K562 (cell line): Measurements from ENCODE around the gene SLC26A8. TPM values are rescaled to one million over a fixed set of nuclear protein-coding genes. Genes with fewer than 3 reads are reported as not detected.

Source experiments
- ATAC-seq: fragments of 200-7000 bp; cut with Tn5 transposase; 3 replicates; pipeline ENCODE4 v1.9.1; 2020; ENCODE audit warnings: moderate library complexity
- BruUV-seq: library from RNA; stranded (reverse); fragments of 400-500 nt; replicated peaks from 2 replicates; lab custom pipeline; 2021; lab: Mats Ljungman, UMichigan
- CTCF ChIA-PET: fragments of 300-600 bp; formaldehyde crosslinking; extraction: SDS; loops from one replicate; lab custom pipeline; 2021; ENCODE audit warnings: low intra/inter-chr PET ratio; lab: Yijun Ruan, JAX
- POLR2A ChIA-PET: fragments of 300-600, 350-650 bp; sonication (Branson Sonifier 250); formaldehyde crosslinking; extraction: SDS; loops from one replicate; lab custom pipeline; 2021; ENCODE audit warnings: antibody characterized with exemption, inconsistent platforms; lab: Yijun Ruan, JAX
- DNase-seq, 4 experiments: peaks; one replicate each; pipeline versions ENCODE4 v3.0.0 to v3.0.0-alpha.2; 2011 to 2018; ENCODE audit warnings: low spot score in 3 of 4, mixed read lengths in 3 of 4; ENCODE audit errors: extremely low read depth in 1 of 4
- FAIRE-seq: peaks from 2 replicates; lab custom pipeline; 2011; peaks lifted over from hg19 to GRCh38; lab: Jason Lieb, UNC
- H2AFZ ChIP-seq: 2 replicates; pipeline ENCODE4 v1.6.0; 2011; ENCODE audit warnings: low read depth, low read length, control low read depth, inconsistent platforms
- H3K27ac ChIP-seq: fragments of 200-600 bp; 3 replicates; pipeline ENCODE4 v1.8.0; 2011; ENCODE audit warnings: low read depth, mild to moderate bottlenecking, control low read depth, inconsistent platforms, low read length, moderate library complexity, mixed read lengths; ENCODE audit errors: extremely low read depth
- H3K27me3 ChIP-seq, 2 experiments: fragments of 300-600 bp in 1 of 2; 2 replicates in 1 of 2; 3 replicates in 1 of 2; pipeline versions ENCODE4 v1.6.0 to v1.8.0; 2011; ENCODE audit warnings: inconsistent platforms in 2 of 2, low read length in 2 of 2, mild to moderate bottlenecking in 1 of 2, mixed read lengths in 1 of 2, moderate library complexity in 1 of 2; ENCODE audit not compliant: control insufficient read depth in 2 of 2, insufficient read depth in 2 of 2
- H3K36me3 ChIP-seq: fragments of 300-600 bp; 3 replicates; pipeline ENCODE4 v1.8.0; 2011; ENCODE audit warnings: mild to moderate bottlenecking, low read length, inconsistent platforms; ENCODE audit not compliant: control insufficient read depth, insufficient read depth
- H3K4me1 ChIP-seq, 2 experiments: fragments of 200-600 bp in 1 of 2; replicated peaks in 1 of 2; 2 replicates in 1 of 2; 3 replicates in 1 of 2; pipeline versions ENCODE4 v1.5.1 to v1.8.0; 2011; ENCODE audit warnings: inconsistent platforms in 2 of 2, low read length in 2 of 2, mild to moderate bottlenecking in 1 of 2, mixed read lengths in 1 of 2, moderate library complexity in 1 of 2; ENCODE audit not compliant: control insufficient read depth in 2 of 2, insufficient read depth in 2 of 2
- H3K4me2 ChIP-seq: 2 replicates; pipeline ENCODE4 v1.6.1; 2011; ENCODE audit warnings: low read length, control low read depth, inconsistent platforms, mixed read lengths; ENCODE audit not compliant: insufficient read depth
- H3K4me3 ChIP-seq: fragments of 200-600 bp; sonication (generic), shearing (Covaris generic); 2 replicates; pipeline ENCODE4 v1.5.1; 2016; ENCODE audit warnings: control low read depth, inconsistent platforms
- H3K79me2 ChIP-seq: fragments of 200-600 bp; 3 replicates; pipeline ENCODE4 v1.8.0; 2011; ENCODE audit warnings: low read length, inconsistent platforms; ENCODE audit not compliant: control insufficient read depth, insufficient read depth
- H3K9ac ChIP-seq, 2 experiments: 2 replicates each; pipeline versions ENCODE4 v1.6.0 to v1.6.1; 2011; ENCODE audit warnings: low read depth in 2 of 2, low read length in 2 of 2, control low read depth in 1 of 2, inconsistent platforms in 1 of 2, mild to moderate bottlenecking in 1 of 2, mixed read lengths in 1 of 2; ENCODE audit not compliant: insufficient read depth in 1 of 2
- H3K9me1 ChIP-seq: one replicate; pipeline ENCODE4 v1.6.0; 2011; ENCODE audit warnings: inconsistent platforms, mild to moderate bottlenecking, low read length, moderate library complexity; ENCODE audit not compliant: control insufficient read depth, insufficient read depth
- H3K9me3 ChIP-seq: replicated peaks from 2 replicates; pipeline ENCODE4 v1.5.1; 2011; ENCODE audit warnings: low read depth, low read length, inconsistent platforms; ENCODE audit not compliant: control insufficient read depth, insufficient read depth
- H4K20me1 ChIP-seq: replicated peaks from 2 replicates; pipeline ENCODE4 v1.6.1; 2011; ENCODE audit warnings: low read length, inconsistent platforms, mixed read lengths; ENCODE audit not compliant: control insufficient read depth, insufficient read depth
- ARID1B ChIP-seq: fragments of 450-650 bp; IDR thresholded peaks from 2 replicates; pipeline ENCODE4 v1.6.1; 2016; ENCODE audit warnings: antibody characterized with exemption, mild to moderate bottlenecking, inconsistent platforms
- BACH1 ChIP-seq: fragments of 200-800 bp; sonication (Bioruptor generic); IDR thresholded peaks from 2 replicates; pipeline ENCODE4 v1.6.1; 2016; ENCODE audit warnings: missing genetic modification characterization, missing compliant biosample characterization
- BRD9 ChIP-seq: fragments of 450-650 bp; IDR thresholded peaks from 2 replicates; pipeline ENCODE4 v1.6.1; 2018; ENCODE audit warnings: low read depth; ENCODE audit not compliant: partially characterized antibody
- CAMTA2 ChIP-seq: fragments of 250-450 bp; sonication (Bioruptor Pico); conservative IDR thresholded peaks from 2 replicates; pipeline ENCODE4 v1.5.1; 2022
- FOXK2 ChIP-seq, 2 experiments: fragments of 450-650 bp; IDR thresholded peaks in 1 of 2; conservative IDR thresholded peaks in 1 of 2; 2 replicates each; pipeline ENCODE4 v1.6.1; 2016; ENCODE audit warnings: low read depth in 2 of 2, mild to moderate bottlenecking in 1 of 2
- L3MBTL2 ChIP-seq: fragments of 450-650 bp; IDR thresholded peaks from 2 replicates; pipeline ENCODE4 v1.6.1; 2016; ENCODE audit warnings: mild to moderate bottlenecking, moderate library complexity
- LCOR ChIP-seq: sonication (generic); formaldehyde crosslinking; IDR thresholded peaks from 2 replicates; pipeline ENCODE4 v1.8.0; 2022; ENCODE audit warnings: mild to moderate bottlenecking, missing genetic modification reagents
- NCOA6 ChIP-seq: fragments of 450-650 bp; IDR thresholded peaks from 2 replicates; pipeline ENCODE4 v1.6.1; 2017; ENCODE audit warnings: mild to moderate bottlenecking
- SAP30 ChIP-seq: fragments of 200-600 bp; sonication (generic); IDR thresholded peaks from 2 replicates; pipeline ENCODE4 v1.6.1; 2012; ENCODE audit warnings: borderline replicate concordance, low read depth, mild to moderate bottlenecking, moderate library complexity, low read length, control low read depth, inconsistent platforms; ENCODE audit not compliant: insufficient read depth, poor library complexity, severe bottlenecking
- SIN3B ChIP-seq: fragments of 450-650 bp; IDR thresholded peaks from 2 replicates; pipeline ENCODE4 v1.6.1; 2017; ENCODE audit warnings: low read depth, mild to moderate bottlenecking, moderate library complexity
- SMAD3 ChIP-seq: fragments of 450-650 bp; formaldehyde crosslinking; conservative IDR thresholded peaks from 2 replicates; pipeline ENCODE4 v1.4.0; 2020; ENCODE audit warnings: mild to moderate bottlenecking
- SRSF9 ChIP-seq: fragments of 200-400 bp; formaldehyde crosslinking; IDR thresholded peaks from 2 replicates; pipeline ENCODE4 v1.6.1; 2017; ENCODE audit warnings: low read depth, low read length, borderline replicate concordance
- THRAP3 ChIP-seq: fragments of 450-650 bp; IDR thresholded peaks from 2 replicates; pipeline ENCODE4 v1.6.1; 2016; ENCODE audit warnings: mild to moderate bottlenecking, inconsistent platforms, borderline replicate concordance
- ZNF277 ChIP-seq: fragments of 250-450 bp; sonication (Bioruptor Pico); IDR thresholded peaks from 2 replicates; pipeline ENCODE4 v1.8.0; 2022; ENCODE audit warnings: inconsistent platforms, mild to moderate bottlenecking, moderate library complexity, borderline replicate concordance
- ZNF316 ChIP-seq: fragments of 450-650 bp; IDR thresholded peaks from 2 replicates; pipeline ENCODE4 v1.6.1; 2016
- ZNF699 ChIP-seq: fragments of 250-450 bp; sonication (Bioruptor Pico); IDR thresholded peaks from 2 replicates; pipeline ENCODE4 v1.8.0; 2021; ENCODE audit warnings: mild to moderate bottlenecking, moderate library complexity; ENCODE audit not compliant: insufficient replicate concordance
- in situ Hi-C: fragments of 300-500 bp; cut with MboI; formaldehyde crosslinking; loops from 4 replicates; pipeline ENCODE4 v1.15.0; 2018; ENCODE audit warnings: inconsistent platforms, mixed read lengths
- intact Hi-C: fragments of 100-400 bp; cut with micrococcal nuclease; formaldehyde crosslinking; loops from 2 replicates; pipeline ENCODE4 v1.14.2; 2022
- polyA plus RNA-seq, 8 experiments: library from polyadenylated mRNA; depleted of rRNA in 4 of 8; stranded (reverse) in 5 of 8; unstranded in 3 of 8; fragments of >200 nt; fragmentation: Nextera tagmentation in 2 of 8; fragmentation: Illumina TruSeq in 1 of 8; extraction: Ambion mirVana in 2 of 8; extraction: Trizol in 1 of 8; gene quantifications; 2 replicates each; pipeline versions ENCODE4 v1.2.1 to v1.2.3, GENCODE V29; 2011 to 2014; ENCODE audit warnings: inconsistent platforms in 1 of 8, missing spikeins in 1 of 8
- total RNA-seq, 7 experiments: library from RNA; depleted of rRNA in 6 of 7; stranded (reverse); fragments of >200 nt in 6 of 7; fragmentation: Illumina TruSeq in 2 of 7; extraction: Trizol in 2 of 7; gene quantifications; 2 replicates each; pipeline versions ENCODE4 v1.2.1 to v1.2.3, GENCODE V29; 2011 to 2021; ENCODE audit warnings: low replicate concordance in 1 of 7
- TF ChIP-seq, protein P1 (sequence below): fragments of 250-450 bp; sonication (Bioruptor Pico); IDR thresholded peaks from 2 replicates; pipeline ENCODE4 v1.4.0; 2020; ENCODE audit warnings: borderline replicate concordance
- TF ChIP-seq, protein P2 (sequence below): fragments of 250-450 bp; sonication (Bioruptor Pico); IDR thresholded peaks from 2 replicates; pipeline ENCODE4 v1.4.0; 2020; ENCODE audit warnings: mild to moderate bottlenecking, moderate library complexity

SLC26A8 gene
- total and polyA plus RNA-seq, 9 of the 15 experiments (the other 6 are each of a cell fraction or from before 2014, with no cell fraction given) = not detected

GRCh38 chr6:36068012-36068392, 43.6 kb upstream of the SLC26A8 start:
- no TSS peak for BruUV-seq
- peak in 1 of 4 experiments; percentile 19 for DNase-seq
- Histone ChIP-seq H3K9ac (no peak overlapping the region), H2AFZ (no peak overlapping the region), H3K4me1 (peaks cover 9 to 16% of the 10 kb centered on the region in 2 experiments; a peak in 3 of 5 replicates), H3K4me2 (peak overlapping the region; percentile 1; the same call in 1 of the 2 replicates), H3K9me1 (peaks cover 6% of the 10 kb centered on the region), H3K27ac (no peak overlapping the region; the same call in 1 of the 3 replicates), H3K79me2 (peaks cover 49% of the 10 kb centered on the region), H3K27me3 (no peaks in the 10 kb centered on the region), H3K36me3 (peaks cover under 1% of the 10 kb centered on the region; the same call in 1 of the 3 replicates), H4K20me1 (peaks cover 22% of the 10 kb centered on the region), H3K9me3 (no peaks in the 10 kb centered on the region), H3K4me3 (no peak overlapping the region)
- CTCF ChIA-PET = no interaction called here
- intact Hi-C loops = no loop called here
- in situ Hi-C loops = no loop called here
- POLR2A ChIA-PET = interaction anchor here (0.6 to 1.7 kb wide), 4 partner anchors 9 to 156 kb away, joined by 3 to 5 read pairs (median 4); no protein-coding TSS in a partner anchor
- FAIRE-seq = no peak
- peak; percentile 23; the same call in 2 of the 3 replicates for ATAC-seq
- TF ChIP-seq, protein P1, sequence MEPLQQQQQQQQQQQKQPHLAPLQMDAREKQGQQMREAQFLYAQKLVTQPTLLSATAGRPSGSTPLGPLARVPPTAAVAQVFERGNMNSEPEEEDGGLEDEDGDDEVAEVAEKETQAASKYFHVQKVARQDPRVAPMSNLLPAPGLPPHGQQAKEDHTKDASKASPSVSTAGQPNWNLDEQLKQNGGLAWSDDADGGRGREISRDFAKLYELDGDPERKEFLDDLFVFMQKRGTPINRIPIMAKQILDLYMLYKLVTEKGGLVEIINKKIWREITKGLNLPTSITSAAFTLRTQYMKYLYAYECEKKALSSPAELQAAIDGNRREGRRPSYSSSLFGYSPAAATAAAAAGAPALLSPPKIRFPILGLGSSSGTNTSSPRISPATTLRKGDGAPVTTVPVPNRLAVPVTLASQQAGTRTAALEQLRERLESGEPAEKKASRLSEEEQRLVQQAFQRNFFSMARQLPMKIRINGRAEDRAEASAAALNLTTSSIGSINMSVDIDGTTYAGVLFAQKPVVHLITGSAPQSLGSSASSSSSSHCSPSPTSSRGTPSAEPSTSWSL = no peak
- TF ChIP-seq BRD9 (peak; percentile 12), SIN3B (no peak), ARID1B (peak; percentile 24; the same call in 1 of the 2 replicates), CAMTA2 (CRISPR knock-in tag) (no peak), BACH1 (no peak), ZNF277 (no peak), NCOA6 (no peak), SRSF9 (no peak), THRAP3 (peak; percentile 38; the same call in 1 of the 2 replicates), LCOR (CRISPR knock-in tag) (no peak), SMAD3 (CRISPR knock-in tag) (no peak), SAP30 (no peak), ZNF316 (no peak), L3MBTL2 (no peak), ZNF699 (CRISPR knock-in tag) (no peak), FOXK2 (conservative IDR thresholded peaks at IDR 0.05 in 1 of 2, IDR thresholded peaks at IDR 0.05 in 1 of 2; ENCODE audit: low read depth in 2 of 2) (peak in 1 of 2 experiments; percentile 46; a peak in 1 of 4 replicates)
- TF ChIP-seq, protein P2, sequence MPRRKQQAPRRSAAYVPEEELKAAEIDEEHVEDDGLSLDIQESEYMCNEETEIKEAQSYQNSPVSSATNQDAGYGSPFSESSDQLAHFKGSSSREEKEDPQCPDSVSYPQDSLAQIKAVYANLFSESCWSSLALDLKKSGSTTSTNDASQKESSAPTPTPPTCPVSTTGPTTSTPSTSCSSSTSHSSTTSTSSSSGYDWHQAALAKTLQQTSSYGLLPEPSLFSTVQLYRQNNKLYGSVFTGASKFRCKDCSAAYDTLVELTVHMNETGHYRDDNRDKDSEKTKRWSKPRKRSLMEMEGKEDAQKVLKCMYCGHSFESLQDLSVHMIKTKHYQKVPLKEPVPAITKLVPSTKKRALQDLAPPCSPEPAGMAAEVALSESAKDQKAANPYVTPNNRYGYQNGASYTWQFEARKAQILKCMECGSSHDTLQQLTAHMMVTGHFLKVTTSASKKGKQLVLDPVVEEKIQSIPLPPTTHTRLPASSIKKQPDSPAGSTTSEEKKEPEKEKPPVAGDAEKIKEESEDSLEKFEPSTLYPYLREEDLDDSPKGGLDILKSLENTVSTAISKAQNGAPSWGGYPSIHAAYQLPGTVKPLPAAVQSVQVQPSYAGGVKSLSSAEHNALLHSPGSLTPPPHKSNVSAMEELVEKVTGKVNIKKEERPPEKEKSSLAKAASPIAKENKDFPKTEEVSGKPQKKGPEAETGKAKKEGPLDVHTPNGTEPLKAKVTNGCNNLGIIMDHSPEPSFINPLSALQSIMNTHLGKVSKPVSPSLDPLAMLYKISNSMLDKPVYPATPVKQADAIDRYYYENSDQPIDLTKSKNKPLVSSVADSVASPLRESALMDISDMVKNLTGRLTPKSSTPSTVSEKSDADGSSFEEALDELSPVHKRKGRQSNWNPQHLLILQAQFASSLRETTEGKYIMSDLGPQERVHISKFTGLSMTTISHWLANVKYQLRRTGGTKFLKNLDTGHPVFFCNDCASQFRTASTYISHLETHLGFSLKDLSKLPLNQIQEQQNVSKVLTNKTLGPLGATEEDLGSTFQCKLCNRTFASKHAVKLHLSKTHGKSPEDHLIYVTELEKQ = no peak
